Body of pancreas (tissue), 4 donors: ENCODE data around the gene TIMM10B. TPM values are rescaled to one million over a fixed set of nuclear protein-coding genes. Genes with fewer than 3 reads are reported as not detected.
A peak's percentile ranks its signal among the peaks of the same experiment; 100 is the strongest.

ENCODE experiments used
- ATAC-seq: fragments of 150-250 bp; one replicate; pipeline ENCODE4 v1.9.1; 2016
- DNase-seq, 4 donors: peaks; one replicate each; pipeline ENCODE4 v3.0.0-alpha.2; 2019
- H3K27ac ChIP-seq, 4 donors: fragments of 200-600 bp; sonication (generic); 1 replicate in 3 of 4; 2 replicates in 1 of 4; pipeline versions ENCODE4 v1.5.1 to v1.6.1; 2016 to 2019; ENCODE audit warnings: mild to moderate bottlenecking in 1 of 4, mixed read lengths in 1 of 4, moderate library complexity in 1 of 4
- H3K27me3 ChIP-seq, 2 donors: fragments of 200-600 bp; sonication (generic); one replicate each; pipeline ENCODE4 v1.6.0; 2016; ENCODE audit warnings: mild to moderate bottlenecking in 1 of 2
- H3K36me3 ChIP-seq, 2 donors: fragments of 200-600 bp; sonication (generic); replicated peaks in 1 of 2; 2 replicates each; pipeline ENCODE4 v1.5.1; 2016; ENCODE audit warnings: low read depth in 2 of 2; ENCODE audit not compliant: insufficient read depth in 1 of 2
- H3K4me1 ChIP-seq: fragments of 200-600 bp; sonication (generic); one replicate; pipeline ENCODE4 v1.6.0; 2016
- H3K4me3 ChIP-seq, 2 donors: fragments of 200-600 bp; sonication (generic); 1 replicate in 1 of 2; 2 replicates in 1 of 2; pipeline ENCODE4 v1.5.1; 2016 to 2019
- H3K9me3 ChIP-seq, 3 donors: fragments of 200-600 bp; sonication (generic); 1 replicate in 2 of 3; 2 replicates in 1 of 3; pipeline ENCODE4 v1.5.1; 2016
- CTCF ChIP-seq, 7 experiments: fragments of 450-650 bp in 4 of 7; fragments of 200-600 bp in 3 of 7; sonication (generic) in 3 of 7; IDR thresholded peaks; one replicate each; pipeline ENCODE4 v1.5.1; 2016 to 2019; ENCODE audit warnings: antibody characterized with exemption in 7 of 7
- POLR2A ChIP-seq, 3 donors: fragments of 450-650 bp; IDR thresholded peaks; one replicate each; pipeline ENCODE4 v1.6.1; 2016; ENCODE audit warnings: antibody characterized with exemption in 3 of 3, mild to moderate bottlenecking in 2 of 3
- WGBS, 2 donors: methylation state at CpG; one replicate each; pipeline ENCODE4 v1.1.5; 2017; 5-methylcytosine and 5-hydroxymethylcytosine counted together
- intact Hi-C: fragments of 100-400 bp; cut with DNase I; formaldehyde crosslinking; loops from one replicate; pipeline ENCODE4 v1.15.1; 2023
- total RNA-seq, 2 donors: library from RNA; depleted of rRNA; stranded (reverse); fragments of >200 nt; gene quantifications; one replicate each; pipeline ENCODE4 v1.1.0, GENCODE V29; 2016

The TIMM10B gene
- 10 to 100 TPM; 17.1 to 22.3 TPM for total RNA-seq

- peaks cover 4 to 10% of the 10 kb centered on the region in 2 donors for H3K36me3 ChIP-seq
- no peaks in the 10 kb centered on the region for H3K27me3 ChIP-seq
- peak; percentile 98 for ATAC-seq
- peaks cover 47% of the 10 kb centered on the region for H3K4me1 ChIP-seq
- TF ChIP-seq CTCF (IDR thresholded peaks at IDR 0.05) (peak in 2 of 7 experiments; percentile 2 to 10), POLR2A (IDR thresholded peaks at IDR 0.05) (peak; percentile 84 to 94 (median 94))
- DNase-seq: peak; percentile 98 to 99 (median 99)
- H3K4me3 ChIP-seq: peak within 1 kb of the TSS; percentile 47 to 50
- H3K9me3 ChIP-seq: no peaks in the 10 kb centered on the region
- peak within 1 kb of the TSS; percentile 91 to 95 (median 94) for H3K27ac ChIP-seq
- WGBS, 2 donors: 0 to 4% methylated on average over 23 to 66 of the region's 66 CpGs
- intact Hi-C loops: loop anchor here (10.0 kb wide), 2 partner anchors 96 to 124 kb away; partner anchors contain the start of genes ILK and RRP8
These were observed at the start of gene TIMM10B, which contains the start of gene ARFIP2 for GRCh38 chr11:6481012-6481923. TIMM10B (plus strand) TSS chr11:6481501; CDS start chr11:6481517, 16 bp downstream. ARFIP2 (minus strand) TSS chr11:6481331; CDS start chr11:6480421, 910 bp downstream.

DNA sequence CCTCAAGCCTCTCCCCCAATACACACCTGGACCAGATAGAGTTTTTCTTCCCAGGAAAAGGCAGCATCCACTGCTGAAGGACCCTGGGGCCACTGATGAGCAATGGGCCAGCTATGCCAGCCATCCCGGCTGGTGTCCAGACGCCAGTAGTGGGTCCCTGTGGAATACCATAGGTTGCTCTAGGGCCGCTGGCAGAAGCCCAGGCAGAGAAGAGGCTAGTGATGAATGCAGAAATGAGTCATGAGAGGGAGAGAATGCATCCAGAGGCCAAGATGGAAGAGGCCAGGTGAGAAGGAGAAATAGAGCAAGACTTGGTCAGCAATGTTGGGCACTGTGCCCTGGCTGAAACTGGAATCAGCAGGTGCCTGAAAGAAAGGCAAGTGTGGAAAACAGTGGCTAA lies 49.4 kb upstream of the TIMM10B start:
- TF ChIP-seq CTCF (IDR thresholded peaks at IDR 0.05) (no peak), POLR2A (IDR thresholded peaks at IDR 0.05) (no peak)
- H3K27me3 ChIP-seq: no peaks in the 10 kb centered on the region
- no peaks in the 10 kb centered on the region for H3K9me3 ChIP-seq
- no peak overlapping the region for H3K4me3 ChIP-seq
- intact Hi-C loops: no loop called here
- WGBS, 2 donors: 84 to 94% methylated on average over 3 of the region's 3 CpGs
- H3K27ac ChIP-seq: no peak overlapping the region
- DNase-seq: no peak
- ATAC-seq: no peak
- no peaks in the 10 kb centered on the region for H3K4me1 ChIP-seq
- no peaks in the 10 kb centered on the region for H3K36me3 ChIP-seq

- intact Hi-C loops: no loop called here
- Histone ChIP-seq H3K27ac (no peak overlapping the region), H3K9me3 (no peaks in the 10 kb centered on the region), H3K36me3 (no peaks in the 10 kb centered on the region), H3K4me3 (no peak overlapping the region), H3K4me1 (no peaks in the 10 kb centered on the region), H3K27me3 (no peaks in the 10 kb centered on the region)
- WGBS, 2 donors: 46 to 48% methylated on average over 4 to 5 of the region's 5 CpGs
- no peak for ATAC-seq
- no peak for DNase-seq
- TF ChIP-seq CTCF (IDR thresholded peaks at IDR 0.05) (no peak), POLR2A (IDR thresholded peaks at IDR 0.05) (no peak)
These were observed 47.2 kb upstream of the TIMM10B start for GRCh38 chr11:6433998-6434660.

- Histone ChIP-seq H3K27ac (no peak overlapping the region), H3K4me3 (no peak overlapping the region), H3K36me3 (no peaks in the 10 kb centered on the region), H3K9me3 (no peaks in the 10 kb centered on the region), H3K27me3 (no peaks in the 10 kb centered on the region), H3K4me1 (peaks cover 9% of the 10 kb centered on the region)
- no peak for DNase-seq
- ATAC-seq: no peak
- TF ChIP-seq CTCF (IDR thresholded peaks at IDR 0.05) (no peak), POLR2A (IDR thresholded peaks at IDR 0.05) (no peak)
- 86 to 89% methylated on average over 8 to 12 of the region's 12 CpGs for WGBS, 2 donors
- intact Hi-C loops: no loop called here
These were observed 43.9 kb upstream of the TIMM10B start for GRCh38 chr11:6437423-6437822.
